HG03342 (cell line): ENCODE results near the gene ALK.

ENCODE experiments used
- ATAC-seq: cut with Tn5 transposase; IDR thresholded peaks from one replicate; pipeline ENCODE4 v1.9.1; 2021; ENCODE audit warnings: mild to moderate bottlenecking, moderate library complexity; ENCODE audit not compliant: unreplicated experiment

The ALK gene

DNA sequence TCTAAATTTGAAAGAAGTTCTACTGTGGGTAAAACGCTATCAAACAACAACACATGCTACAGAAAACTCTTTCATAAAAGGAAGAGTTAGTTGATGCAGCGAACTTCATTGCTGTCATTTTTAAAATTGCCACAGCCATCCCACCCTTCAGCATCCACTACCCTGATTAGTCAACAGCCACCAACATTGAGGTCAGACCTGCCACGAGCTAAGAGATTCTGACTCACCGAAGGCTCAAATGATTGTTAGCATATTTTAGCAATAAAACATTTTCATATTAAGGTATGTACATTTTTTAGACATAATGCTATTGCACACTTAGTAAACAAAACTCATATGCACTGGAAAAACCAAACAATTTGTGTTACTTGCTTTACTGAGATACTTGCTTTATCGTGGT lies 459.1 kb downstream of the ALK start:
- ATAC-seq: no peak

DNA sequence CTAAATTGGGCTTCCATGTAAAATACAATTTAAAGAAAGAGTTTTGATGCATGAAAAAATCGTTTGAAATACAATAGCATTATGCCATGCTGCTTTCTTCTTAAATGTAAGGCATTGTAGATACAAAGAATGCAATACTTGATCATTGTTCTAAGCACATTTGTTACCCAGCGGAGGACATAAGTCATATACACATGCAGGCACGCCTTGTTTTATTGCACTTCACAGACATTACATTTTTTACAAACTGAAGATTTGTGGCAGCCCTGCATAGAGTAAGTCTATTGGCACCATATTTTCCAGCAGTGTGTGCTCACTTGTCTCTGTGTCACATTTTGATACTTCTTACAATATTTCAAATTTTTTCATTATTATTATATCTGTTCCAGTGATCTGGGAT lies 461.2 kb downstream of the ALK start:
- no peak for ATAC-seq

DNA sequence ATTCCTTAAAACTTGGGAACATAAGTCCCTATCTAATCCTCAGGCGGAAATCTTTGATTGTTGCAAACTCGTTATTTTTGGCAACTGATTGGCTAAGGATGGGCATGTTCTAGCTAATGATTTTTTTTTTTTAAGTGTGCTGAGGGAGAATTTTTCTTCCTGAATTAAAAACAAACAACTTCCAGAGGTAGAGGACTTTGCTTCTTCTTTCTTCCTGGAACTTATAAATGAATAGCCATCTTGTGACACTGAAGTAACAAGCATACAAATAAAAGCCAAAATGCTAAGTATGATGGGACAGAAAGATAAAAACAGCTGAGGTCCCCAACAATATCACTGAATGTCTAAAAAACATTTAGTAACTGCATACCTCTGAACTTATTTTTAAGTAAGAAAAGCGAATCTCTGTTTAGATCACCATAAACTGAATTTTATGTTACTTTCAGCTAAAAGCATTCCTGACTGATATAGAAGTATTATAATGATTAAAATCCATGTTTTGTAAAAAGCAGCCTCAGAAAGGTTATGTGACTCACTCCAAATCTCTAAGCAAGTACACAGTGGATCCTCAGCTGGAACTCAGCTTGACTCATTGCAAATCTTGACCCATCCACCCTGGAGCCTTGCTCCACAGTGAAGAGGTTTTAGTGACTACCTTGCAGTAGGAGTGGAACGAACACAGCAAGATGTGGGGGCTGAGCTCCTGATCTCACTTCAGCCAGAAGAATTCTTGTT lies 461.8 kb downstream of the ALK start:
- no peak for ATAC-seq

- no peak for ATAC-seq
Measured at GRCh38 chr2:29456429-29456828, 465.0 kb downstream of the ALK start.

GRCh38 chr2:29455200-29455860 lies 466.1 kb downstream of the ALK start:
- no peak for ATAC-seq

- no peak for ATAC-seq
Measured at GRCh38 chr2:29452036-29452435, 469.4 kb downstream of the ALK start.

DNA sequence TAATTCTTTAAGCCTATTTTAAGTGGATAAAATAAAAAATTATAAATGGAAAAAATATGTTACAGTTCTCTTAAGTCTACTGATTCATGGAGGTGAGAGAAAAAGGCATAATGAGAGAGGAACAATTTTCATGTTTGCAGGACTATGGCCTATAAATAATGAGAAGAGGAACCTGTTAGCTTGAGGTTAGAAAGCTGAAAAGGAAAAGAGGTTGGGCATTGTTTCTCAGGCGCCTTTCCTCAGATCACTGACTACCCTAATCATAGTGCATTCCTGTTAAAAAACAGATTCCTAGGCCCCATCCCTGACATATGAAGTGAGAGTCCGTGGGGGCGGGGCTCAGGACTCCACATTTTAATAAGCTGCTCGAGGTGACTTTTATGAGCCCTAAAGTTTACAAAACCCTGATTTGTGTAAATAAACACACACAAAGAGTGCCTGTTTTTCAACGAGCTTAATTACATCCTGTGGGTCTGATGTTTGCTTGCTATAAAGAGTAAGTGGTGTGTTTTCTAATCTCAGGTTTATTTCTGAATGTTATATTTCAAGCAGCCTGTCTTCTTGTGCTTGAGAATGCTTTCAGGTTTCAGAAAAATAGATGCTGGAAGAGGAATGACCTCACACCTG lies 470.7 kb downstream of the ALK start:
- no peak for ATAC-seq

DNA sequence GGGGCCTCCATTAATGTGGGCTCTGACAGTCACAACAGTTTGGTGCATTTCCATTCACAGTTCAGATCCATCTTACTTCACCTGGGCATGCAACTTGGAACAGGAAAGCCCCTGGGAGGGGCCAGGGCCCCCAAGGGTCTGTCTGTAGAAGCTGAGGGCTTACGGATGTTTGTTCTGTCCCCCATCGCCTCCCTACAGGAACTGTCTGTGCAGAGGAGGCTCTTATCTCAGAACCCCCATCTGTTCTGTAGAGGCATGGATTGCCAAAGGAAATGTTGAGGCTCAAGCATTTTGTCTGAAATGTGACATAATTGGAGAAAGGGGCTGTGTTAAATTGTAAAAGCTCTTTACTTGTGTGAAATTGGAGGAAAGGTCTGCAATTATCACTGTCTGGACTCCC lies 471.9 kb downstream of the ALK start:
- no peak for ATAC-seq

- no peak for ATAC-seq
Measured at GRCh38 chr2:29448096-29448688, 473.2 kb downstream of the ALK start.

GRCh38 chr2:29447513-29447912 lies 473.9 kb downstream of the ALK start:
- no peak for ATAC-seq

- ATAC-seq: no peak
Measured at GRCh38 chr2:29446847-29447246, 474.5 kb downstream of the ALK start.

DNA sequence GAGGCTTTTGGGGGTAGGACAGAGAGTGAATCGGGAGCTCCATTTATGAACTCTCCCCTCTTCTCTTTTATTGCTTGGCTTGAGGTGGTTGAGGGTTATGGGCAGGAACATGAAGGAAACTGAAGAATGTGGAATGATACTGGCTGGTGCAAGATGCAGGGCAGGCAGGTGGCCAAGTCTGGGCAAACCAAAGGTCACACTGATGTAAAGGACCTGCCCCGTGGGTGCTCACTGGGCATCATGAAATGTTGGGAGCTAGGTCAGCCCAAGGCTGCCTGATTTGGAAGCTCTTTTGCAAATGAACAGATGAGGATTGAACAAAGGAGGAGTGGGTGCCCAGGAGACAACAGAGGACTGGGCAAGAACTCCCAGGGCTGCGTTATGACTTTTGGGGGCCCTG lies 477.2 kb downstream of the ALK start:
- no peak for ATAC-seq

DNA sequence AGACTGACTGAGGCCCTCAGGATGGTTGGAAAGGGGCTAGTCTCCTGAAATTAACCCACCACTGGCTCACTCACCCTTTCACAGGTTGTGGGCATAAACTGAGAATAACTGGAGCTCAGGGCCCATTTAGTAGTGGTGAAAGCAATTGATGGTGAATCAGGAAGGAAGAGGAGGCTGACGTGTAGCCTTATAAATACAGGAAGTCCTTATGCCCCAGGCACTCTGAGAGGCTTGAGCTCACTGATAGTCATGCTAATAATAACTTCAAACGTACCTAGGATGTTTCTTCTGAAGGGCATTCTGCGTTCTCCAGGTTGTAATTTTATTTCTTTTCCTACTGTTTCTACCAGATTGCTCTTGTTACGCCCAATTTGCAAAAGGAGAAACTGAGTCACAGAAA lies 477.8 kb downstream of the ALK start:
- no peak for ATAC-seq

GRCh38 chr2:29443151-29443550 lies 478.2 kb downstream of the ALK start:
- no peak for ATAC-seq

DNA sequence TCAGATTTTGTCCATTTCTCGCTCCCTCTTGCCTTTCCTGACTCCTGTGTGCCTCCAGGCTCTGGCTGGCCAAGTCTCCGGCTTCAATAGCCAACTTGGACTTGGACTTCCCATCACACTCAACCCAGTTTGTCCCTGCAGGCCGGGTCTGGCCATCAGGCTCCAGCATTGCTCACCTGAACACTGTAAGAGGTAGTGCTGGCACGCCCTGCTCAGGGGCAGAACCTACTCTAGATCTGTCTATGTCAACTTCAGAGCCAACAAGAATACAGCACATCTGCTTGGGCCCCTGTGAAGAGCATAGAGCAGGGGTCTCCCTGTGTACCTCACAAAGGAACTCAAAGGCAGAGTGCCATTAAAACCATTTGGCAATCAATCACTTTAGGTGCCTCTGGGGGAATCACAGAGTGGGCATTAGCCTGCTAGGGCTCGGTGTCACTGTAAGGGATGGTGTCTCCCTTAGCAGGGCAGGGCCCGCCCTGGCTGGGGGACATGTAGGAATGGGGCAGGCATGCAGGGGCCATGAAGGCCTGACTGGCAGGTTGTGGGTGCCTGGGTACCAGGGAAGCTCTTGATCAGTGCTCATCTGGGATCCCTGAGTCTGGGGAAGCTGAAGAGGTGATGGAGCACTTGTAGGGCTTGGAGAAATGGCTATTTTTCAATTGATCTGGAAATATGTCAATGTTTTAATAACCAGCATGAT lies 480.3 kb downstream of the ALK start:
- ATAC-seq: no peak

GRCh38 chr2:29433920-29434319 lies 487.5 kb downstream of the ALK start:
- ATAC-seq: no peak

DNA sequence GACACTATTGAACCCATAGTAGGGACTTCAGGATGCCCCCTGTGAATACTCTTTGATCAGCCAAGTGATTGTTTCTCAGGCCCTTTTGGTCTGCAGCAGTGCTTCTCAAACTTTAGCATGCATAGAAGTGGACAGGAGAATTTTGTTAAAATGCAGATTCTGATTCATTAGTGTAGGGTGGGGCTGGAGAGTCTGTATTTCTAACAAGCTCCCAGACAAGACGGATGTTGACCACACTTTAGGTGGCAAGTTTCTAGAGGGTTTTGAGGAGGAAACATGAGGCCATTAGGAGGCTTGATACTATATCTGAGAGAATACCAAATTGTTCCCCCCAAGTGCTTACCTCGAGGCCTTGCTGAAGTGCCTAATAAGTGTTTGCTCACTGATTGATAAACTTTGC lies 488.3 kb downstream of the ALK start:
- ATAC-seq: no peak

- no peak for ATAC-seq
Measured at GRCh38 chr2:29431485-29431884, 489.9 kb downstream of the ALK start.

DNA sequence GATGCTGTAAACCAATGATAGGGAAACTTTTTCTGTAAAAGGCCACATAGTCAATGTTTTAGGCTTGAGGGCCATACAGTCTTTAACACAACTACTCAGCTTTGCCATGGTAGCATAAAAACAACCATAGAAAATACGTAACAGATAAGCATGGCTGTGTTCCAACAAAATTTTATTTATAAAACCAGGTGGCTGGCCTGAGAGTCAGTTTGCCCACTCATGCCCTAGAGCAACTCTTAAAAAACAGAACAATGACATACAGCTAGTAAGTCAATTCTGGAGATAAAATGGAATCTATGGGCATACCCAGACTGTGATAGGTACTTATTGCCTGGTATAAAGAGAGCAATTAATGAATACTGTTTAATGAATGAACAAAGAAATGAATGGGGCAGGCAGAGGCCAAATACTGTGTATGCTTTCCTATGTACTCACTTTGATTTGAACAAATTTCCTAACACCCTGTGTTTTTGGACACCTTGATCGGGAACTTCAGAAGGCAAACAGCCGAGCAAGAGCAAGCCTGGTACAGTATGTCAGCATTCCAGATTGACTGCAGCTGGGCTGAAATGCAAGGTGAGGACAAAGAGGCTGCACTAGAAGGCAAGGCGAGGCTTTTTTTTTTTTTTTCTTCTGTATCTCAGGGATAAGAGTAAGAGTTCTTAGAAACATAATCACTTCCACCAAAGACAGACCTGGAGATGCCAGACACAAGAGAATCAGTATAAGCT lies 490.8 kb downstream of the ALK start:
- no peak for ATAC-seq

- no peak for ATAC-seq
Measured at GRCh38 chr2:29426354-29426753, 495.0 kb downstream of the ALK start.

- no peak for ATAC-seq
Measured at GRCh38 chr2:29425866-29426265, 495.5 kb downstream of the ALK start.
